HG02973 (cell line): ENCODE measurements around the gene RASAL2.
"Not testable (repeated sequence)": the region's sequence is repeated elsewhere in the genome, so short reads cannot be mapped to it uniquely, and the experiment has no call there.

ENCODE experiments used
- ATAC-seq: cut with Tn5 transposase; IDR thresholded peaks from one replicate; pipeline ENCODE4 v1.9.1; 2021; ENCODE audit warnings: moderate library complexity; ENCODE audit not compliant: unreplicated experiment

Gene RASAL2

DNA sequence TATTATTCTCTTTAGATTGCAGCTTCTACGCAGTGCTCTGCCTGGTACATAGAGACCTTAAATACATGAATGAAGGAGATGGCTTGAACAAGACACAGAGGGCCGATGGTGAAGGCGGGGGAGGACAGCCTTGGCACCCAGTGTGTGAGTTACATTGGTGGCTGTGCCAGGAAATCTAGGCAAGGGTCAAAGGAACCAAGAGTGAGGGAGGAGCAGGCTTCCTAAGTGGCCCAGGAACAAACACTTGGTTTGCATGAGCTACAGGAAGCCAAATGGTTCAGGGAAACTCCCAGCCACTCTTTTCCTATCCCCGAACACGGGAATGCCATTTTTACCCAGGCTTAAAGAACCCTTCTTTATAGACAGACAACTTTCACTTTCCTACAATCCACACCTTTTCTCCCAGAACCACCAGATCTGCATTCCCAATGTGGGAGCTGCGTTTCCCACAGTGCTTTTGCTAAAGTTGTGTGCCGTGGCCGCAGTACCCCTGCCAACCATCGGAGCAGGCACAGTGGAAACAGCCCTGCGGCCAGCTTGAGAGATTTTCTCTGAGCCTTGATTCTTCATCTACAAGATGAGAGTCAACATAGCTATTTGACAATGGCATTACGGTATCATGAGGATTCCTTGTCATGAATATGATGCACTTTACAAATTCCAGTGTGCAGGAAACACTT is 406.3 kb downstream of the RASAL2 start:
- ATAC-seq, result no peak

DNA sequence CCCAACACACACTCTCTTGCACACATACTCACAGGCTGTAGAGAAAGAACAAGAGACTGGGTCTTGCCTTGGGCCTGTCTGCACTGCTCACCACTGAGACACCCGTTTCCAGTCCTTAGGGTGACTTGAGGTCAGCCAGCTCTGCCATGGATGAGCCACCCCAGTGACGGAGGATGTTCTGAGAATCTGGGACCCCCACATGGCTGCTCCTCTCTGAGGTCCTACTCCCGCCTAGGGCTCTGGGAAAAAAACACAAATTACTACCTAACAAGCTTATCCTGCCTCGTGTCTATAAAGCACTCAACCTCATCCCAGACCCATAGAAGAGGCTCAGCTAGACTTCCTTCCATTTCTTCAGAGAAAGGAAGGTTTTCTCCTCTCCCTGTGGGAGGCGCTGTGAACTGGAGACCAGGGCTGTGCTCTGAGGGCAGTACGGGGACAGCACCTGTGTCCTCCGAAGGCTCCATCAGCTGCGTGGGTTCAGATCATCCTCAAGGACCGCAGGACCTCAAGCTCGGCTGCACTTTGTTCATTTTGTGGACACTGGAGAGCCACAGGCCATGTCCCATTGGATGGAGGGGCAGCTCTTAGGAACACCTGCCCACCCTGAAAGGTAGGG is 407.1 kb downstream of the RASAL2 start:
- ATAC-seq, result no peak

DNA sequence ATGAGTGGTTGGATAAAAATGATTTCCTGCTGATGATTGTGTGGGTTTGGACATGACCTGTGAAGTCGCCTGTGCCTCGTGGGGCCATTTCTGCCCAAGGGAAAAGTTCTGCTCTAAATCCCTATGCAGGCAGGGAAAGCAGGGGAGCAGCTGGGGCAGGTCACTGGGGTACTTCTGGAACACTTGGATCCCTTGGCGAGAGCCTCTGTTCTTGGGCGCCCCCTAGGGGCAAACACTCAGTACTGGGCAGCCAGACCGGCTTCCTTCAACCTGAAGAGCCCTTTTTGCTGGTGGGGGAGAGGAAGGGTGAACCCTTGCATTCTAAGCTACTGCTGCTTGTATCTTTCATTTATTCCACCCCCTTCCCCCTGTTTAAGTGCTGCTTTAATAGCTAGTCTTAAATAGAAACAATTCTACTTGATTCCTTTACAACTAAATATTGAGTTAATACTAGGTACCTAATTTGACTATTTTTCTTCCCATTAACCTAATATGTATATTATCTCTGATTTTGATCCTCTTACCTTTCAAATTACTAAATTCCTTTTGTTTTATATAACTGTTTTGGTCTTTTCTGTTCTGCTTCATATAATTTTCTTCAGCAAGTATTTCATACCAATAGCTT is 407.9 kb downstream of the RASAL2 start:
- peak; percentile 92 for ATAC-seq

DNA sequence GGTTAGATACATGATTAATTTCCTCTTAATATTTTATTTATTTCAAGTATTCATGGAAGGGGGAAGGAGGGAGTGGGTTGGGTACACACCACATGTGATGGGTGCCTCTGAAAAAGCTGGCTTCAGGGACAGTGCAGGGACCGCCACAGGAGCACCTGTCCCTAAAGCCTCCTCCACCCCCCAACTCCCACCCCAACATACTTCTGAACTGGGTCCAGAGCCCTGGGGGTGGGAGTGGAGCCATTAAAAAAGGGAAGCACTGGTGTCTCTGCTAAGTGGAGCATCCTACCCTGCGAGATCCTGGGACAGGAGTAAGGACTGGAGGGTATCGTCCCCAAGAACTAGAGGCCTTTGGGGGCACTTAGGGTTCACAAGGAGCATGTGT is 408.4 kb downstream of the RASAL2 start:
- ATAC-seq, result no peak

DNA sequence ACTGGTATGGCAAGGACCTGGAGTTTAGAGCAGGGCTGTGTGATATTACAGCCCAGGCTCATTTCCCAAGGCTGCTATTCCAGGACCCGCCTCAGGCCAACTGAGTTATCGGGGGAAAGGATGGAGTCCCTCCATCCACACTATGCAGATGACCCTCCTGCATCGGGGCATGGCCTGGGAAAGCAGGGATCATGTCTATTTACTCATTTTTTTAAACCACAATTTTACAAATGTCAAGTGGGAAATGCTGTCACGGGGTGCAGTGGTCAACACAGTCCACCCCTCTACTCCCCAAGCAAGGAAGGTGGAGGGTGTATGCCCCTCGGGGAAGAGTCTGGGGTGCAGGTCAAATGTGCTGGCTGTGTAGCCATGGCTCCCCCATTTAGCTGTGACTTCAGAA is 409.0 kb downstream of the RASAL2 start:
- ATAC-seq, result no peak

DNA sequence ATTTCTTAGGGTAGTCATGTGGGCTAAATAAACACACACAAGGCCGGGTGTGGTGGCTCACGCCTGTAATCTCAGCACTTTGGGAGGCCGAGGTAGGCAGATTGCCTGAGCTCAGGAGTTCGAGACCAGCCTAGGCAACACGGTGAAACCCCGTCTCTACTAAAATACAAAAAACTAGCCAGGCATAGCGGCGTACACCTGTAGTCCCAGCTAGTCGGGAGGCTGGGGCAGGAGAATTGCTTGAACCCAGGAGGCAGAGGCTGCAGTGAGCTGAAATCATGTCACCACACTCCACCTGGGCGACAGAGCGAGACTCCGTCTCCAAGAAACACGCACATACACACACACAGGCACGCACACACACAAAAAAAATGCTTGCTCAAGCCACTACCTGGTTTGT is 409.4 kb downstream of the RASAL2 start:
- not testable (repeated sequence) for ATAC-seq

DNA sequence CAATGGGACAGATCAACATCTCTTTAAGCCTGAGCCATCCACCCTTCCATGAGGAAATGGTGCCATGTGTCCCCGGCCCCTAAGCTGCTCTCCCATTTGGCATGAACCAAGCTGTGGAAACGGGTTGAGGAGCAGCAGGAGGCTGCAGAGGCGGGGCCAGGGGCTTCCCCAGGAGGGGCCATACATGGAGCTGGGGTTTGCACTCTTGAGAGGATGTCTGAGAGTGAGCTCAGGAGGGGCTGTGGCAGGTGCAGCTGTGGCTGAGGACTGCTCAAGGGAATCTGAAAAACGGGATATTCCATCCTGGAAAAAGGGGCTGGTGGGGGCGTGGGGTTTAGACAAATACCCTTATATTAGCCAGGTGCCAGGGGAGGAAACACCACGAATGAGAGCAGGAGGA is 409.9 kb downstream of the RASAL2 start:
- no peak for ATAC-seq

DNA sequence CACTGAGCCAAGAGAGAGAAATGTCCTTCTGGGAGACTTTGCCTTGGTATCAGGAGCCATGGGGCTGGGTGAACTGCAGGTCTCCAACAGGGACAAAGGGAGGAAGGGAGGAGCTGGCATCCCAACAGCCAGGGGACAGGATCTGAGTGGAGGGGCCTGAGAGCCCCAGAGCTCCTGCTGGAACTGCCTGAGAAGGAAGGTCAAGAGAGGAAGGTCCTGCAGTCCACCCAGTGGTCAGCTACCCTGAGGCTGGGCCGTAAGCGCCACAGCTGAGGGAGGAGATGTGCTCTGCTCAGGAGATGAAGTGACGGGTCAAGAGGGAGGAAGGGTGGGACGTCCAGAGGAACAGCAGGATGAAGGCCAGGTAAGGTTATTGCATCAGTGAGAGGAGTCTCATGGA is 410.4 kb downstream of the RASAL2 start:
- ATAC-seq, result no peak

DNA sequence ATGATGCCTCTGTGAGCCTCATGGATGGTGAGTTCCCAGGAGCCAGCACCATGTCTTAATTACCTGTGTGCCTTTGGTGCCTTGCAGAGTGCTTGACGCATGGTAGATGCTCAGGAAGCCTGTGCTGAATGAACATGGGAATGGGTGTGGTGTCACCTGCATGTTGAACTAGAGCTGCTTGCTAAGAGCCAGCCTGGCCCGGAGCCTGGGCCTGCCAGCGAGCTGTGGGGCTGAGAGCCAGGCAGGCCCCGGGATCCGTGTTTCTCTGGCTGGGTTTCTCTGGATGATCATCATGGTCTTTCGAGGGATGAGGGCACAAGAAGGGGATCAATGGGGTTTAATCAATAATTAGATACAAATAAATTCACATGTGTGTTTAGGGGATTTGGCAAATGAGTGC is 412.3 kb downstream of the RASAL2 start:
- no peak for ATAC-seq

DNA sequence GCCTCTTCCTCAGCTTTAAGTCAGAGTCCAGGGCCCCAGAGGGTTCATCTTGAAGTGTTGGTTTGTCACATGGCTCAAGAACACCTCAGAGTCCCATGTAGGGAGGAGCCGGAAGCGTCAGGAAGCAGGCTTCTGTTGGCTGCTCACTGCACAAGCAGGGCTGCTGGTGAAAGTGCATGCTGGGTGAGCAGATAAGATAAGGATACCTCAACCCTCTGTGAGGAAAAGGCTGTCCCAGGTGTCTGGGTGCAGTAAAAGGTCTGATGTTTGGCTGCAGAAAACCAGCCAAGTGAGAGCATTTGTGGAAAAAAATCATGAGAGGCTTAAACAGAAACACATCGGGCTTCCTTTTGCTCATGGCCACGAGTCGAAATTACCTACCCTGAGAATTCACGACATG is 412.8 kb downstream of the RASAL2 start:
- ATAC-seq, result no peak

DNA sequence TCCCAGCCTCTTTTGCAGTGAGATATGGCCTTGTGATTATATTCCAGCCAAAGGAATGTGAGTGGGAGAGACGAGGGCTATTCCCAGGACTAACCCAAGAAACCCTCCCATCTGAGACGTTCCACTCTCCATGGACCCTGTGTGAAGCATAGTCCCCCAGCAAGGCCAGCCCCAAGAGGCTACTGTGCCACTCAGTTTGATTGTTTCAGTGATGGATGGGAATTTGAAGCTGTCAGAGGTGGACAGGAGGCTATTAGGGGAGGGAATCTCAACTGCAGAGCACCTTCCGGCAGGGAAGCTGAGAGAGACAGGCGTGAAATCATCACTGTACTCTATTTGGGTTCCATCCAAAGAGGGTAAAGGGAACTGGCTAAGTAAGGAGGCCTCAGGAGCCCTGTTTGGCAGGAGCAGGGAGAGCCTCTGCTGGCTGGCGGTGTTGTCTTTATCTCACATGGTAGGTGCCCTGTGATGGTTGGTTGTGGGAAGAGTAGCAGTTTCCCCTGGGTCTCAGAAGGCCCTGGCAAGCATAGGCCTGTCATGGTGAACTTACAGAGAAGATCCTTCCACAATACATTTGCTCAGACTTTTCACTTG is 415.6 kb downstream of the RASAL2 start:
- ATAC-seq, result no peak

DNA sequence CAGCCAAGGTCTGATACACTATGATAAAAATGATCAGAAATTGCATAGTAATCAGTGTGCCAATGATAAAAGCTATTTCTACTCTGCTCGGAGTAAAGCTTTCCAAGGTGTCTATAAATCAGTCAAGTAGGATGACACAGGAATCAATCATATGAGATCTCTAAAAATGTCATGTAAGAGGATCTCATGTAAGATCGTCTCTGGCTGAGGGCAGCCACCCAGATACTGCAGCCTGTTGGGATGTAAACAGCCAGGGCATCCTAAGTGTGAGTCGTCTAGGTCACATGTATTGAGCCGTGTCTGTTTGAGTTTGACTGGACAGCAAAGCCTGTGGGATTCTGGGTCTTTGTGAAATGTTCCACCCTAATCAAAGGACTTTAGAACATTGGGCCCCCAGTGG is 416.3 kb downstream of the RASAL2 start:
- ATAC-seq, result no peak

DNA sequence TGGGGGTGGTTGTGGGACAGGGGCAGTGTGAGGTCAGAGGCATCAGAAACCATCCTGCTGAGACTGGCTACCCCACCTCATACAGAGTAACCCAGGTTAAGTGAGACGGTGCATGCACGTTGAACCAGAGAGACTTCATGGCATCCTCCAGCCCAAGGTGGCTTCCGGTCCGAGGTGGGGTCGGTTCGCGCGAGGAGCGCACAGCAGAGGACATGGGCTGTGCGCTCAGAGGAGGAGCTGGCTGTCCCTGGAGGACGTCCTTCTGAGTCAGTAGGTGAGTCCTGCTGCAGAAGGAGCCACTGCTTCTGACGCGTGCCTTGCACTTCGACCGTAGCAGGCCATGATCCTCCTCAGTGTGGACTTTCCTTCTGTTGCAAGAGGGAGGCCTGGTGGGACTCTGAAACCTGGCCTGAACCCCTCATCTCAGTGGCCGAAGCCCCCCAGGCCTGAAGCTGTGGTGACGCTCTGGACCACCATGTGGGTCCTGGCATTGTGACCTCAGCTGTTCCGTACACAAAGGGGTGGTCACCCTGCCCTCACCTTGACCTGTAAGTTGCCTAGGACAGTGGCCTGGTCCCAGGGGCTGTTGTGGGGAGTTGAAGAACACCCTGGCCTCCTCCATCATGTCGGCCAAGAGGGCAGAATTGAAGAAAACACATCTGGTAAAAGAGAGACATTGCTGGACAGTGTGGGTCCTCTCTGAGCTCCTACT is 418.8 kb downstream of the RASAL2 start, which contains the start of gene TEX35:
TEX35 (plus strand) TSS at position 544 of the 712 bp plus-strand sequence; CDS start at position 624, 80 bp downstream.
- no peak for ATAC-seq

DNA sequence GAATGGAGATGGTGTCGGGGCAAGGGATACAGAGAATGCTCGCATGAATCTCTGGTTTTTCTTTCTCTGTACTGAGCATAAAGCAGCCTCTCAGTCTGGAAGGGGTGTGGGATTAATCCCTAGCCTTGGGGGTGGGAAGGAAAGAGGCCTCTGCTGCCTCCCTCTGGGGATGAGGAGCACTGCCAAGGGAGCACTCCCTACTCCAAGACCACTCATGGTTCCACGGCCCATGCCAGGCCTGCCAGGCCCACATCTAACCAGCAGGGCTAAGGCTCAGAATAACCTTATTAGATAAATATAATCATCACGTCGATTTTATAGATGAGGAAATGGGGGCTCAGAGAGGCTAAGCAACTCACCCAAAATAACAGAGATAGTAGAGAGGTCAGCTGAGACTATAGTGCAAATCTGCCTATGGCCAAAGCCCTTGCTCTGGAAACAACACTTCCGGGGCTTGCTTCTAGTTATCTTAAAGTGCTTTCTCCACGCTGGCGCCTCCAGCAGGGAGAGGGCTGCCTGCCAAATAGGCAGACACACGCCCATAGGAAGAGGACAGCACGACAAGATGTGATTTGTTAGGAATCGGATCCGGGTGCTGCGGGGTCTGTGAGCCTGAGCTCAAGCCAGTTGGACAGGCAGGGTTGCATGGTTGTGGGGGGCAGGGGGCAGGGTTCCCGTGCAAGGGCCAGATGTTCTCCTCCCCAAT is 419.5 kb downstream of the RASAL2 start:
- no peak for ATAC-seq

DNA sequence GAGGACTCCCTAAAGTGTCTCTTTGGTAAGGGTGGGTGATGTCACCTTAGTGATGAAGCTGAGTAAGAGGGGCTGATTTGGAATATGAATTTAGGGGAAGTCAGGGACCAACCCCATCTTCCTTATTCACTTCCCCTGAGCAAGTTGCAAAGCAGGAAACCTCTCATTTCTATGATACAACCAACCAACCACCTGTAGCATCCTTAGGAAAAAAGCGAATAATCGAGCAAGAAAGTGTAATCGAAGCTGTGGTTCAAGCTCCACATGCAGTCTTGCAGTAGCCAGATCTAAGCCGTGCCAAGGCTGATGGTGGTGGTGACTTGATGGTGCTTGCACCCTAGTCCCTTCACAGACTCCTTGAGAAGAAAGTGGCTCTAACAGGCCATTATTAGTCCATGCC is 422.2 kb downstream of the RASAL2 start:
- ATAC-seq, result no peak

DNA sequence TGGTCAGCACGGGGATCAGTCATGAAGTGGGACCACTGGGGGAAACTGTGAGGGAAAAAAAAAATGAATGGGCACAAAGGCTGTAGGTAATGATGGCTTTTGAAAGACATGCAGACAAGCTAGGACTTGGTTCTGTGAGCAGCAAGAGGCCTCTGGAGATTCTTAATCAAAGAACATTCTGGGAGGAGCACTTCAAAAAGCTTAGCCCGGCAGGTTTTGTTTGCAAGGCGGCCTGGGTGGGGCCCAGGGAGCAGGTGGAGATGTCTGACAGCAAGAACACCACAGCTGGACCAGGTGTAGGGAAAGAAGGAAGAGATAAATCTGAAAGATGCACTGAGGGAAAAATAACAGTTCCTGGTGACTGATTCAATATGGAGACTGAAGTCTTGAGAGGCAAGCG is 425.0 kb downstream of the RASAL2 start:
- no peak for ATAC-seq

DNA sequence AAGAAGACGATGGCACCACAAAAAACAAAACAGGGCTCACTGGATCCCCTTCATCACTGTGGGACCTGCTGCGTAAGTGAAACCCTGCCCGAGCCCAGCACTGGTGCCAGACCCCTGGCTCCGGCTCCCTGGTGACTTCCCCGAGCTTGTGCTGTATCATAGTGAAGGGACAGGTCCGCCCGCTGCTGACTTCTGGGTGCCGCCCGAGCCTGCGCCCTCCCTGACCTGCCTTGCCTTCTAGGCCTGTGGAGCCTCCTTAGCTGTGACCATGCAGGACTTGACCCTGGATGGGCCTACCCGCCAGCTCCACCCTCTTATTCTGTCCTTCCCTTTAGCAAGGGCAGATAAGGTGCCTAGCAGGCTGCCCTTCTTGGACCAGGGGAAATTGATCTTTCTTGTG is 426.9 kb downstream of the RASAL2 start:
- ATAC-seq, result no peak

DNA sequence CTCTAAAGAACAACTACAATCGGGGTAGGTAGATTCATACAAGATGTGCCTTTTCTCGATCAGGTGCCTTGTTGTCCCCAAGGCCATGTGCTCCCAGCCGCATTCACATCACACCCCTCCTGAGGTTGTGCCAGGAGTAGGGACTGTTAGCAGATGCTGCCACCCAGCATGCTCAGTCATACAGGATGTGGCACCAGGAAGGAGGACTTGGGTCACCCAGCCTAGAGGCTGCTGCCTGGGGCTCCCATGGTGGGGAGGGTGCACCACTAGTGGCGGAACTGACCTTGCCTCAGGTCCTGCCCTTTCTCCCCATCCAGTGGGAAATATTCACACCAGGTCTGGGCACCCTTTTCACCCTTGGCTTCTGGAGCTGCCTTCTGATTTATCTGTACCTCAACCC is 427.3 kb downstream of the RASAL2 start:
- ATAC-seq, result no peak

DNA sequence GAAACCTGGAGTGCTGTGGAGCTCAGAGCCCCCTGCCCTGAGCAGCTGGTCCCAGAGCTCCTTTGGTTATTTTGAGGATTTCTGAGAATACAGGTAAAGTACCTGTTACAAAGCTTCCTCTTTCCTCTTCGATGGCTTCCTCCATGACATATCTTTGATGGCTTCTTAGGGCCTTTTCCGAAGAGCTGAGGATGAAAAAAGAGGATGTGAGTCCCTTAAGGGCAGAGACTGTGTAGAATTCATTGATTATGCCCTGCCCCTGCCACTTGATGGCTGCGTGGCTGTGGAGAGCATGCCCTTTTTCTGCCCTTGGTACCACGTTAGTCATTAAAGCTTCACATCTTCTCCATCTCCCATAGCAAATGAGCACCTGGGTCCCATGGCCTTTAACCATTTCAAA is 433.2 kb downstream of the RASAL2 start:
- no peak for ATAC-seq

DNA sequence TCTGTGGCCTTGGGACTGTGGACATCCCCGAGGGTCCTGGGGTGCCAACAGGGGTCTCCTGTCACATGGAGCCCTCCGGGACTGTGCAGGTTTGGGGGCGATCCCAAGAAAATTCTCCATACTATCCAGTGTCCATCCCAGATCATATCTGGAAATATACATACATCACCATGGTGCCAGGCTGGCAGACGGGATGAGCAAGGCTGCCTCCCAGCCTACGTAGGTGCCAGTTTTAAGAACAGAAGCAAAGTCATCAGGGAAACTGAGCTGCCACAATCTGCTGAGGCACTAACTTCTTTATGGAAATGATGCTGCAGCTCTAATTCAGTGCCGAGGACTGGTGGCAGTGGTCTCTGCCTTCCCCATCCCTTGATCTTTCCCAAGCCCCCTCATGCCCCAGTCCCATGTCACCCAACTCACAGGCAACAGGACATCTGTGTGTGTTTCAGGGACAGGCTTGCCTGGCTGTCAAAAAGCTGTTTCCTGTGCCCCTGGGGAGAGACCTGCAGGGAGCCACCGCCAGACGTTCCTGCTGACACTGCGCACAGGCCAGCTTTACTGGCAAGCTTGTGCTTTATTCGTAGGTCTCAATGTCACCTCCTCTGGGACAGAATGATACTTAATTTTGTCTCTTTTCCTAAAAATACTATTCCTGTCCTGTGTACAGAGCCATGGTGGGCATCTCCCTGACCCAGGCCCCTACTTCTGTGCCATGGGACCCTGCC is 434.5 kb downstream of the RASAL2 start:
- ATAC-seq, result no peak
